Cardiac atrium fibroblast (primary cell): ENCODE results near the gene NUDT9. TPM values are rescaled to one million over a fixed set of nuclear protein-coding genes. Genes with fewer than 3 reads are reported as not detected.

Source experiments
- total RNA-seq: library from RNA; depleted of rRNA; stranded (reverse); fragments of >200 nt; gene quantifications from 2 replicates; pipeline ENCODE4 v1.2.3, GENCODE V29; 2015

The NUDT9 gene
- 14.6 and 18.6 TPM in 2 replicates for total RNA-seq

GRCh38 chr4:87422104-87423052 is at the start of gene NUDT9:
NUDT9 (plus strand) TSS chr4:87422573; CDS start chr4:87422906, 333 bp downstream.

GRCh38 chr4:87390891-87391575 is 31.3 kb upstream of the NUDT9 start, which contains the start of gene HSD17B11:
HSD17B11 (minus strand) TSS chr4:87391188; CDS start chr4:87391070, 118 bp downstream.

Other genes starting within 250 kb of the NUDT9 start
- 4.4 and 5.4 TPM in 2 replicates for gene KLHL8, start 202.0 kb upstream of the NUDT9 start, total RNA-seq
- gene HSD17B13, start 99.7 kb upstream of the NUDT9 start, total RNA-seq: not detected in 2 replicates
- 32.7 and 34.7 TPM in 2 replicates for gene HSD17B11, start 31.4 kb upstream of the NUDT9 start, total RNA-seq
- 61.2 and 133 TPM in 2 replicates for gene SPARCL1, start 106.8 kb downstream of the NUDT9 start, total RNA-seq
- gene DSPP, start 186.0 kb downstream of the NUDT9 start, total RNA-seq: not detected in 2 replicates
- not detected in 2 replicates for gene DMP1, start 227.7 kb downstream of the NUDT9 start, total RNA-seq